Spleen (tissue), 11 donors: Measurements from ENCODE around the gene CHCHD3. TPM values are rescaled to one million over a fixed set of nuclear protein-coding genes. Genes with fewer than 3 reads are reported as not detected.

ENCODE experiments used
- DNase-seq: peaks from one replicate; pipeline ENCODE4 v3.0.0-alpha.2; 2020
- H3K27ac ChIP-seq, 8 donors: fragments of 200-600 bp; sonication (generic) in 7 of 8; 1 replicate in 4 of 8; 2 replicates in 4 of 8; pipeline versions ENCODE4 v1.5.0 to v1.8.0; 2016 to 2021; ENCODE audit warnings: inconsistent platforms in 4 of 8, mild to moderate bottlenecking in 4 of 8, moderate library complexity in 1 of 8
- H3K27me3 ChIP-seq, 7 donors: fragments of 200-600 bp; sonication (generic) in 6 of 7; replicated peaks in 1 of 7; 1 replicate in 4 of 7; 2 replicates in 3 of 7; pipeline versions ENCODE4 v1.5.0 to v1.8.0; 2016 to 2021; ENCODE audit warnings: inconsistent platforms in 3 of 7, mild to moderate bottlenecking in 1 of 7
- H3K36me3 ChIP-seq, 6 donors: fragments of 200-600 bp; sonication (generic) in 5 of 6; 1 replicate in 4 of 6; 2 replicates in 2 of 6; pipeline versions ENCODE4 v1.5.0 to v1.8.0; 2016 to 2021; ENCODE audit warnings: inconsistent platforms in 2 of 6
- H3K4me1 ChIP-seq, 6 donors: fragments of 200-600 bp; sonication (generic) in 5 of 6; 1 replicate in 3 of 6; 2 replicates in 3 of 6; pipeline versions ENCODE4 v1.5.0 to v1.8.0; 2016 to 2021; ENCODE audit warnings: inconsistent platforms in 3 of 6
- H3K4me3 ChIP-seq, 8 donors: fragments of 200-600 bp; sonication (generic) in 7 of 8; 1 replicate in 4 of 8; 2 replicates in 4 of 8; pipeline versions ENCODE4 v1.5.0 to v1.8.0; 2016 to 2021; ENCODE audit warnings: inconsistent platforms in 4 of 8, mild to moderate bottlenecking in 4 of 8, moderate library complexity in 2 of 8
- H3K9me3 ChIP-seq, 8 donors: fragments of 200-600 bp; sonication (generic) in 7 of 8; 1 replicate in 4 of 8; 2 replicates in 4 of 8; pipeline versions ENCODE4 v1.5.0 to v1.8.0; 2016 to 2021; ENCODE audit warnings: inconsistent platforms in 4 of 8
- CTCF ChIP-seq, 11 experiments: fragments of 200-600 bp in 7 of 11; fragments of 450-650 bp in 4 of 11; sonication (generic) in 4 of 11; IDR thresholded peaks in 8 of 11; conservative IDR thresholded peaks in 3 of 11; 1 replicate in 7 of 11; 2 replicates in 4 of 11; pipeline versions ENCODE4 v1.4.0 to v1.8.0; 2016 to 2021; ENCODE audit warnings: antibody characterized with exemption in 11 of 11, inconsistent platforms in 4 of 11, mild to moderate bottlenecking in 1 of 11
- POLR2A ChIP-seq, 3 donors: fragments of 450-650 bp; IDR thresholded peaks; one replicate each; pipeline ENCODE4 v1.5.1; 2017; ENCODE audit warnings: antibody characterized with exemption in 3 of 3, mild to moderate bottlenecking in 1 of 3
- POLR2AphosphoS5 ChIP-seq, 3 donors: sonication (generic); formaldehyde crosslinking; IDR thresholded peaks; one replicate each; pipeline ENCODE4 v1.5.1; 2017; ENCODE audit warnings: antibody characterized with exemption in 3 of 3
- WGBS, 5 donors: extraction: QIAGEN DNeasy Blood & Tissue Kit in 3 of 5; methylation state at CpG; one replicate each; pipeline versions ENCODE4 v1.1.5 to v1.1.7; 2013 to 2018; 5-methylcytosine and 5-hydroxymethylcytosine counted together
- intact Hi-C: fragments of 100-400 bp; cut with DNase I; formaldehyde crosslinking; loops from one replicate; pipeline ENCODE4 v1.15.0; 2023; ENCODE audit warnings: low total_unique reads
- polyA plus RNA-seq, 3 donors: library from polyadenylated mRNA; stranded (reverse); fragments of 200-250 nt; gene quantifications; one replicate each; pipeline ENCODE4 v1.2.1, GENCODE V29; 2013
- small RNA-seq, 4 donors: library from RNA; depleted of rRNA; stranded (forward); fragments of <200 nt; gene quantifications; one replicate each; pipeline ENCODE3, GENCODE V24; 2016
- total RNA-seq, 7 donors: library from RNA; depleted of rRNA in 3 of 7; stranded (reverse); fragments of >200 nt in 3 of 7; fragmentation: NEBNext Ultra II Directional in 4 of 7; extraction: Animal tissue kit (Norgen Biotek cat#: 25700) in 4 of 7; gene quantifications; one replicate each; pipeline versions ENCODE4 v1.1.0 to v1.2.1, GENCODE V29; 2016 to 2021
- donor health status: healthy with polysubstance abuse.
- donor health status: DM: no; HTN: no; CAD: no; lungs with moderate emphysema.
- donor health status: DM: no; HTN: no; CAD: no.
- donor health status: Bipolar disorder and iron deficiency.
- donor health status: healthy.
- donor health status: DM: no; HTN: no; CAD: no.
- donor health status: DM: yes; HTN: yes; CAD: no.

Gene CHCHD3
- total and polyA plus RNA-seq, 10 donors = 18.6 to 60.3 (median 38.8) TPM

GRCh38 chr7:132739271-132739955, 342.5 kb downstream of the CHCHD3 start:
- Histone ChIP-seq H3K36me3 (no peaks in the 10 kb centered on the region), H3K9me3 (peaks cover 0 to 24% (median 16%) of the 10 kb centered on the region in 8 donors), H3K27ac (no peak overlapping the region), H3K4me1 (no peaks in the 10 kb centered on the region), H3K4me3 (no peak overlapping the region), H3K27me3 (peaks cover 0 to 5% (median 0%) of the 10 kb centered on the region in 7 donors)
- no peak for DNase-seq
- 44 to 72% (median 56%) methylated on average over 5 of the region's 5 CpGs for WGBS, 5 donors
- TF ChIP-seq POLR2AphosphoS5 (IDR thresholded peaks at IDR 0.05) (no peak), POLR2A (IDR thresholded peaks at IDR 0.05) (no peak), CTCF (IDR thresholded peaks at IDR 0.05 in 8 of 11, conservative IDR thresholded peaks at IDR 0.05 in 3 of 11) (no peak)
- intact Hi-C loops = no loop called here

GRCh38 chr7:132738254-132738653, 343.6 kb downstream of the CHCHD3 start:
- no peak for TF ChIP-seq POLR2A (IDR thresholded peaks at IDR 0.05)
- no peak for TF ChIP-seq CTCF (IDR thresholded peaks at IDR 0.05 in 8 of 11, conservative IDR thresholded peaks at IDR 0.05 in 3 of 11)
- TF ChIP-seq POLR2AphosphoS5 (IDR thresholded peaks at IDR 0.05) = no peak
- H3K9me3 ChIP-seq = peaks cover 0 to 13% (median 5%) of the 10 kb centered on the region in 8 donors
- WGBS, 5 donors = 71 to 82% (median 74%) methylated on average over 2 of the region's 2 CpGs
- no peak for DNase-seq
- H3K27me3 ChIP-seq = peaks cover 0 to 5% (median 0%) of the 10 kb centered on the region in 7 donors
- no peak overlapping the region for H3K4me3 ChIP-seq
- H3K4me1 ChIP-seq = no peaks in the 10 kb centered on the region
- intact Hi-C loops = no loop called here
- no peak overlapping the region for H3K27ac ChIP-seq
- no peaks in the 10 kb centered on the region for H3K36me3 ChIP-seq

- TF ChIP-seq POLR2AphosphoS5 (IDR thresholded peaks at IDR 0.05) (no peak), POLR2A (IDR thresholded peaks at IDR 0.05) (no peak), CTCF (IDR thresholded peaks at IDR 0.05 in 8 of 11, conservative IDR thresholded peaks at IDR 0.05 in 3 of 11) (no peak)
- H3K36me3 ChIP-seq = no peaks in the 10 kb centered on the region
- H3K27me3 ChIP-seq = peaks cover 0 to 5% (median 0%) of the 10 kb centered on the region in 7 donors
- no peaks in the 10 kb centered on the region for H3K9me3 ChIP-seq
- no peak overlapping the region for H3K27ac ChIP-seq
- no peaks in the 10 kb centered on the region for H3K4me1 ChIP-seq
- no peak overlapping the region for H3K4me3 ChIP-seq
- 94% methylated on average over 3 of the region's 3 CpGs for WGBS, 5 donors
- no peak for DNase-seq
- intact Hi-C loops = no loop called here
These were observed 346.4 kb downstream of the CHCHD3 start for GRCh38 chr7:132735476-132735875.

Small RNA genes within 50 kb of the gene (small RNA-seq; reads per million reads assigned to genes)
- gene RF00218 (0 reads per million in 4 donors), gene RNU6-92P (0 reads per million in 4 donors)

Other genes with a start within 250 kb of the CHCHD3 start
- gene EXOC4, start 171.0 kb upstream of the CHCHD3 start, total RNA-seq = 100 to 1,000 TPM in 5 of 7 donors, 10 to 100 TPM in 2; 94.8 to 138 (median 120) TPM
- 10 to 100 TPM; 14.1 to 19.0 (median 15.1) TPM for gene EXOC4, start 171.0 kb upstream of the CHCHD3 start, polyA plus RNA-seq